SH-SY5Y (cell line): Measurements from ENCODE around the gene TBC1D22A.

Source experiments
- GATA2 ChIP-seq: IDR thresholded peaks from 2 replicates; pipeline ENCODE4 v1.6.1; 2011; ENCODE audit warnings: mild to moderate bottlenecking, low read depth, low read length
- GATA3 ChIP-seq: IDR thresholded peaks from 2 replicates; pipeline ENCODE4 v1.6.1; 2011; ENCODE audit warnings: low read depth, mild to moderate bottlenecking, low read length, moderate library complexity

GRCh38 chr22:47019012-47019790 is 256.8 kb downstream of the TBC1D22A start:
- no peak for TF ChIP-seq GATA3
- TF ChIP-seq GATA2: no peak
